H1 (cell line): ENCODE measurements around the gene SLC12A4. TPM values are rescaled to one million over a fixed set of nuclear protein-coding genes. Genes with fewer than 3 reads are reported as not detected.

Experiments
- MAFK ChIP-seq: IDR thresholded peaks from 2 replicates; pipeline ENCODE4 v1.6.1; 2012; ENCODE audit warnings: low read depth, mild to moderate bottlenecking, improper control_type of control experiment, low read length
- polyA plus RNA-seq, 7 experiments: library from polyadenylated mRNA; depleted of rRNA in 3 of 7; stranded (reverse) in 5 of 7; unstranded in 2 of 7; fragments of >200 nt in 5 of 7; fragments of 200-250 nt in 2 of 7; gene quantifications; 1 replicate in 5 of 7; 2 replicates in 1 of 7; 4 replicates in 1 of 7; pipeline versions ENCODE4 v1.2.1 to v1.2.3, GENCODE V29; 2011 to 2013; ENCODE audit warnings: missing spikeins in 2 of 7, mixed read lengths in 2 of 7
- total RNA-seq: library from RNA; stranded (reverse); fragmentation: NEBNext Ultra II Directional; extraction: Animal tissue kit (Norgen Biotek cat#: 25700); gene quantifications from 2 replicates; pipeline ENCODE4 v1.2.1, GENCODE V29; 2021

SLC12A4 gene
- total and polyA plus RNA-seq, 2 of the 8 experiments (the other 6 are each of a cell fraction or from before 2014, with no cell fraction given): 41.3 to 49.3 TPM

DNA sequence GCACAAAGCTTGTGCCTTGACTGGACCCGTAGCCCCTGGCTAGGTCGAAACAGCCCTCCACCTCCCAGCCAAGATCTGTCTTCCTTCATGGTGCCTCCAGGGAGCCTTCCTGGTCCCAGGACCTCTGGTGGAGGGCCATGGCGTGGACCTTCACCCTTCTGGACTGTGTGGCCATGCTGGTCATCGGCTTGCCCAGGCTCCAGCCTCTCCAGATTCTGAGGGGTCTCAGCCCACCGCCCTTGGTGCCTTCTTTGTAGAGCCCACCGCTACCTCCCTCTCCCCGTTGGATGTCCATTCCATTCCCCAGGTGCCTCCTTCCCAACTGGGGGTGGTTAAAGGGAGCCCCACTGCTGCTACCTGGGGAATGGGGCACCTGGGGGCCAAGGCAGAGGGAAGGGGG lies 40.3 kb downstream of the SLC12A4 start (continued):
- TF ChIP-seq MAFK: no peak
